ENCODE results near the gene ZNF701.
"Not testable (repeated sequence)": the region's sequence is repeated elsewhere in the genome, so short reads cannot be mapped to it uniquely, and the experiment has no call there.

Gene ZNF701

GRCh38 chr19:52554216-52554971 lies 15.7 kb upstream of the ZNF701 start:
- ATAC-seq (ENCODE audit: low read depth) (no peak), DNase-seq (ENCODE audit: low spot score) (no peak)
- TF ChIP-seq, protein P1, sequence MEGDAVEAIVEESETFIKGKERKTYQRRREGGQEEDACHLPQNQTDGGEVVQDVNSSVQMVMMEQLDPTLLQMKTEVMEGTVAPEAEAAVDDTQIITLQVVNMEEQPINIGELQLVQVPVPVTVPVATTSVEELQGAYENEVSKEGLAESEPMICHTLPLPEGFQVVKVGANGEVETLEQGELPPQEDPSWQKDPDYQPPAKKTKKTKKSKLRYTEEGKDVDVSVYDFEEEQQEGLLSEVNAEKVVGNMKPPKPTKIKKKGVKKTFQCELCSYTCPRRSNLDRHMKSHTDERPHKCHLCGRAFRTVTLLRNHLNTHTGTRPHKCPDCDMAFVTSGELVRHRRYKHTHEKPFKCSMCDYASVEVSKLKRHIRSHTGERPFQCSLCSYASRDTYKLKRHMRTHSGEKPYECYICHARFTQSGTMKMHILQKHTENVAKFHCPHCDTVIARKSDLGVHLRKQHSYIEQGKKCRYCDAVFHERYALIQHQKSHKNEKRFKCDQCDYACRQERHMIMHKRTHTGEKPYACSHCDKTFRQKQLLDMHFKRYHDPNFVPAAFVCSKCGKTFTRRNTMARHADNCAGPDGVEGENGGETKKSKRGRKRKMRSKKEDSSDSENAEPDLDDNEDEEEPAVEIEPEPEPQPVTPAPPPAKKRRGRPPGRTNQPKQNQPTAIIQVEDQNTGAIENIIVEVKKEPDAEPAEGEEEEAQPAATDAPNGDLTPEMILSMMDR (IDR thresholded peaks at IDR 0.05; ENCODE audit: poor library complexity, severe bottlenecking) = no peak
- Histone ChIP-seq H3K27me3 (ENCODE audit: insufficient read depth, poor library complexity, severe bottlenecking) (no peaks in the 10 kb centered on the region), H3K4me1 (ENCODE audit: insufficient read depth, poor library complexity, severe bottlenecking) (no peaks in the 10 kb centered on the region), H3K4me3 (ENCODE audit: severe bottlenecking) (no peak overlapping the region), H3K27ac (ENCODE audit: poor library complexity, severe bottlenecking) (no peak overlapping the region), H3K9me3 (ENCODE audit: severe bottlenecking) (peaks cover 18% of the 10 kb centered on the region), H3K36me3 (ENCODE audit: low read depth) (peaks cover 47% of the 10 kb centered on the region)

GRCh38 chr19:52557231-52557995 lies 12.7 kb upstream of the ZNF701 start:
- H3K4me1 ChIP-seq (ENCODE audit: insufficient read depth, poor library complexity, severe bottlenecking) = no peaks in the 10 kb centered on the region
- TF ChIP-seq, protein P1 (IDR thresholded peaks at IDR 0.05; ENCODE audit: poor library complexity, severe bottlenecking) = no peak
- no peak overlapping the region for H3K27ac ChIP-seq (ENCODE audit: poor library complexity, severe bottlenecking)
- H3K27me3 ChIP-seq (ENCODE audit: insufficient read depth, poor library complexity, severe bottlenecking) = no peaks in the 10 kb centered on the region
- no peak for DNase-seq (ENCODE audit: low spot score)
- peaks cover 21% of the 10 kb centered on the region for H3K9me3 ChIP-seq (ENCODE audit: severe bottlenecking)
- H3K36me3 ChIP-seq (ENCODE audit: low read depth) = peaks cover 45% of the 10 kb centered on the region
- no peak for ATAC-seq (ENCODE audit: low read depth)
- no peak overlapping the region for H3K4me3 ChIP-seq (ENCODE audit: severe bottlenecking)

DNA sequence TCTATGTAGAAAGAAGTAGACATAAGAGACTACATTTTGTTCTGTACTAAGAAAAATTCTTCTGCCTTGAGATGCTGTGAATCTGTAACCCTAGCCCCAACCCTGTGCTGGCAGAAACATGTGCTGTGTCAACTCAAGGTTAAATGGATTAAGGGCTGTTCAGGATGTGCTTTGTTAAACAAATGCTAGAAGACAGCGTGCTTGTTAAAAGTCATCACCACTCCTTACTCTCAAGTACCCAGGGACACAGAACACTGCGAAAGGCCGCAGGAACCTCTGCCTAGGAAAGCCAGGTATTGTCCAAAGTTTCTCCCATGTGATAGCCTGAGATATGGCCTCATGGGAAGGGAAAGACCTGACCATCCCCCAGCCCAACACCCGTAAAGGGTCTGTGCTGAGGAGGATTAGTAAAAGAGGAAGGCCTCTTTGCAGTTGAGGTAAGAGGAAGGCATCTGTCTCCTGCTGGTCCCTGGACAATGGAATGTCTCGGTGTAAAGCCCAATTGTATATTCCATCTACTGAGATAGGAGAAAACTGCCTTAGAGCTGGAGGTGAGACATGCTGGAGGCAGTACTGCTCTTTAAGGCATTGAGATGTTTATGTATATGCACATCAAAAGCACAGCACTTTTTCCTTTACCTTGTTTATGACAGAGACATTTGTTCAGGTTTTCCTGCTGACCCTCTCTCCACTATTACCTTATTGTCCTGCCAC lies 11.2 kb upstream of the ZNF701 start:
- DNase-seq (ENCODE audit: low spot score); H3K27ac ChIP-seq (ENCODE audit: poor library complexity, severe bottlenecking); H3K4me1 ChIP-seq (ENCODE audit: insufficient read depth, poor library complexity, severe bottlenecking); H3K4me3 ChIP-seq (ENCODE audit: severe bottlenecking); ATAC-seq (ENCODE audit: low read depth); H3K27me3 ChIP-seq (ENCODE audit: insufficient read depth, poor library complexity, severe bottlenecking): not testable (repeated sequence)
- H3K9me3 ChIP-seq (ENCODE audit: severe bottlenecking) = peaks cover 19% of the 10 kb centered on the region
- peaks cover 39% of the 10 kb centered on the region for H3K36me3 ChIP-seq (ENCODE audit: low read depth)

DNA sequence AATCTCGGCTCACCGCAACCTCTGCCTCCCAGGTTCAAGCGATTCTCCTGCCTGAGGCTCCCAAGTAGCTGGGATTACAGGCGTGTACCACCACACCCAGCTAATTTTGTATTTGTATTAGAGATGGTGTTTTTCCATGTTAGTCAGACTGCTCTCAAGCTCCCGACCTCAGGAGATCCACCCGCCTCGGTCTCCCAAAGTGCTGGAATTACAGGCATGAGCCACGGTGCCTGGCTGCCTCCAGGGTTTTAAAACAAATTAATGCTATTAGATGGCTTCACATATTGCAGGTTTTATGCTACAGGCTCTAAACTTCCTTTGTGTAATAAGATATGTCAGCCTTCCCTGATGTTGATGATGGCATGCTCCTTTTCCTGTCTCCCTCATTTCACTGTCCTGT lies 8.5 kb upstream of the ZNF701 start:
- H3K36me3 ChIP-seq (ENCODE audit: low read depth) = peaks cover 25% of the 10 kb centered on the region

GRCh38 chr19:52566121-52566520 lies 4.0 kb upstream of the ZNF701 start:
- no peak for ATAC-seq (ENCODE audit: low read depth)
- H3K4me3 ChIP-seq (ENCODE audit: severe bottlenecking) = no peak overlapping the region
- H3K36me3 ChIP-seq (ENCODE audit: low read depth) = peaks cover 17% of the 10 kb centered on the region
- DNase-seq (ENCODE audit: low spot score) = no peak
- peaks cover 8% of the 10 kb centered on the region for H3K4me1 ChIP-seq (ENCODE audit: insufficient read depth, poor library complexity, severe bottlenecking)
- H3K27me3 ChIP-seq (ENCODE audit: insufficient read depth, poor library complexity, severe bottlenecking) = no peaks in the 10 kb centered on the region
- peak overlapping the region; percentile 4 for H3K27ac ChIP-seq (ENCODE audit: poor library complexity, severe bottlenecking)
- no peaks in the 10 kb centered on the region for H3K9me3 ChIP-seq (ENCODE audit: severe bottlenecking)
- TF ChIP-seq, protein P1 (IDR thresholded peaks at IDR 0.05; ENCODE audit: poor library complexity, severe bottlenecking) = no peak

More for the DNA sequence above, 8.5 kb upstream of the ZNF701 start:
- not testable (repeated sequence) for DNase-seq (ENCODE audit: low spot score); H3K4me3 ChIP-seq (ENCODE audit: severe bottlenecking); H3K27ac ChIP-seq (ENCODE audit: poor library complexity, severe bottlenecking); ATAC-seq (ENCODE audit: low read depth); H3K9me3 ChIP-seq (ENCODE audit: severe bottlenecking); H3K4me1 ChIP-seq (ENCODE audit: insufficient read depth, poor library complexity, severe bottlenecking); H3K27me3 ChIP-seq (ENCODE audit: insufficient read depth, poor library complexity, severe bottlenecking)
